Tibial artery (tissue), 4 donors: ENCODE results near the gene RBM24.

Source experiments
- DNase-seq, 2 donors: peaks; one replicate each; pipeline ENCODE4 v3.0.0-alpha.2; 2019
- H3K27ac ChIP-seq, 2 donors: fragments of 200-600 bp; sonication (generic) in 1 of 2; 1 replicate in 1 of 2; 2 replicates in 1 of 2; pipeline ENCODE4 v1.5.1; 2018 to 2019; ENCODE audit warnings: mild to moderate bottlenecking in 1 of 2
- H3K27me3 ChIP-seq, 2 donors: fragments of 200-600 bp; sonication (generic) in 1 of 2; one replicate each; pipeline versions ENCODE4 v1.5.1 to v1.6.0; 2016 to 2019
- H3K36me3 ChIP-seq, 3 donors: fragments of 200-600 bp; sonication (generic) in 2 of 3; one replicate each; pipeline ENCODE4 v1.5.1; 2016 to 2019; ENCODE audit warnings: mild to moderate bottlenecking in 2 of 3
- H3K4me1 ChIP-seq, 4 donors: fragments of 200-600 bp; sonication (generic) in 2 of 4; 1 replicate in 3 of 4; 2 replicates in 1 of 4; pipeline ENCODE4 v1.5.1; 2016 to 2019
- H3K4me3 ChIP-seq, 2 donors: fragments of 200-600 bp; sonication (generic) in 1 of 2; 1 replicate in 1 of 2; 2 replicates in 1 of 2; pipeline ENCODE4 v1.5.1; 2018 to 2019; ENCODE audit warnings: mild to moderate bottlenecking in 2 of 2
- H3K9me3 ChIP-seq, 3 donors: fragments of 200-600 bp; sonication (generic) in 1 of 3; one replicate each; pipeline ENCODE4 v1.5.1; 2016 to 2019
- CTCF ChIP-seq, 2 experiments: fragments of 200-600 bp in 1 of 2; fragments of 450-650 bp in 1 of 2; IDR thresholded peaks; one replicate each; pipeline ENCODE4 v1.5.1; 2017 to 2019; ENCODE audit warnings: antibody characterized with exemption in 2 of 2, mild to moderate bottlenecking in 1 of 2, moderate library complexity in 1 of 2
- intact Hi-C: fragments of 100-400 bp; cut with DNase I; formaldehyde crosslinking; loops from one replicate; pipeline ENCODE4 v1.15.0; 2023; ENCODE audit warnings: low total_unique reads

RBM24 gene

GRCh38 chr6:17281100-17281496 is at the start of gene RBM24:
TSS of gene RBM24 (plus strand) at chr6:17281361. CDS start at chr6:17281582, 221 bp downstream.
- peak in 1 of 2 experiments; percentile 52 for TF ChIP-seq CTCF (IDR thresholded peaks at IDR 0.05)
- intact Hi-C loops, result loop anchor here (5.0 kb wide), 2 partner anchors 111 to 301 kb away; partner anchors contain the start of gene CAP2

DNA sequence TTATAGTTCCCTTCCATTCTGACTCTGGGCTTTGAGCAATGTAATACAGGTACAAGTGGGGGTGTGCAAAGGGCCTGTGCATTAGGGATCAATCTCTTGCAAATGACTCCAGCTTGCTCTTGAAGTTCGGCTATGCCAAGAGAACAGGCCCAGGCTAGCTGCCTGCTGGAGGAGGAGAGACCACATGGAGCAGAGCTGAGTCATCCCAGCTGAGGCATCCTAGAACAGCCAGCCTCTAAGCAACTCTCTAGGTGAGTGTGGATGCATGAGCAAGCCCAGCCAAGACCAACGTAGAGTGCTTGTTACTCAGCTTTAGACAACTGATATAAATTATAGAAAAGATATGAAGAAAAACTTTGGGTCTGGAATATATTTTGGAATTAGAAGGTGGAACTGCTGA is 47.6 kb upstream of the RBM24 start:
- no peak for DNase-seq
- H3K4me1 ChIP-seq, result no peaks in the 10 kb centered on the region
- no peaks in the 10 kb centered on the region for H3K27me3 ChIP-seq
- H3K27ac ChIP-seq, result no peak overlapping the region
- no peaks in the 10 kb centered on the region for H3K36me3 ChIP-seq
- intact Hi-C loops, result no loop called here
- no peak overlapping the region for H3K4me3 ChIP-seq
- TF ChIP-seq CTCF (IDR thresholded peaks at IDR 0.05), result no peak
- no peaks in the 10 kb centered on the region for H3K9me3 ChIP-seq

More at GRCh38 chr6:17281100-17281496, at the start of gene RBM24:
- Histone ChIP-seq H3K4me3 (peak within 1 kb of the TSS; percentile 82 to 94), H3K27ac (peak within 1 kb of the TSS; percentile 84 to 92), H3K9me3 (no peaks in the 10 kb centered on the region), H3K36me3 (no peaks in the 10 kb centered on the region), H3K27me3 (no peaks in the 10 kb centered on the region), H3K4me1 (peaks cover 0 to 39% (median 2%) of the 10 kb centered on the region in 4 donors)
- peak; percentile 64 to 82 for DNase-seq

GRCh38 chr6:17237246-17237645 is 43.9 kb upstream of the RBM24 start:
- H3K4me1 ChIP-seq, result no peaks in the 10 kb centered on the region
- no peaks in the 10 kb centered on the region for H3K9me3 ChIP-seq
- no peak overlapping the region for H3K27ac ChIP-seq
- H3K36me3 ChIP-seq, result no peaks in the 10 kb centered on the region
- no peak for TF ChIP-seq CTCF (IDR thresholded peaks at IDR 0.05)
- DNase-seq, result no peak
- intact Hi-C loops, result no loop called here
- no peak overlapping the region for H3K4me3 ChIP-seq
- no peaks in the 10 kb centered on the region for H3K27me3 ChIP-seq

DNA sequence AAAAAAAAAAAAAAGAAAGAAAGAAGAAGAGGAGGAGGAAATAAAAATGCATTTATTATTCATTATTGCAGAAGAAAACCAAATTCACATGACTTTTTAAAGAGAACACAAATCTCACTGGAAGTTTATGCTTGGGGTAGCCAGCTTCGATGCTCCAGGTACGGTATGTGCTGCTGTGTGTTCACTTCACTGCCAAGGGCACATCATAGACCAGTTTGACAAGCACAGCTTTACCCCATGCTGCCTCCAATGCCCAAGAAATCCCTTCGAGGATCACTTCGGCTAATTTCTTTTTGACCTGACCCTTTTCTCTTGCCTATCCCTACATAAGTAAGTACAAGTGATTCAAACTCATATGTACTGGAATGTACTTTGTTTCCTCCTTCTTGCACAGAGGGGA is 41.9 kb upstream of the RBM24 start:
- no peak overlapping the region for H3K27ac ChIP-seq
- DNase-seq, result no peak
- no peaks in the 10 kb centered on the region for H3K27me3 ChIP-seq
- H3K4me1 ChIP-seq, result no peaks in the 10 kb centered on the region
- no peaks in the 10 kb centered on the region for H3K9me3 ChIP-seq
- no peaks in the 10 kb centered on the region for H3K36me3 ChIP-seq
- intact Hi-C loops, result no loop called here
- H3K4me3 ChIP-seq, result no peak overlapping the region
- no peak for TF ChIP-seq CTCF (IDR thresholded peaks at IDR 0.05)

GRCh38 chr6:17240803-17241500 is 40.2 kb upstream of the RBM24 start:
- Histone ChIP-seq H3K9me3 (no peaks in the 10 kb centered on the region), H3K4me1 (no peaks in the 10 kb centered on the region), H3K4me3 (no peak overlapping the region), H3K27ac (no peak overlapping the region), H3K36me3 (no peaks in the 10 kb centered on the region), H3K27me3 (no peaks in the 10 kb centered on the region)
- intact Hi-C loops, result no loop called here
- DNase-seq, result no peak
- no peak for TF ChIP-seq CTCF (IDR thresholded peaks at IDR 0.05)
